Dermis blood vessel endothelial cell (primary cell): Measurements from ENCODE around the gene CANT1. TPM values are rescaled to one million over a fixed set of nuclear protein-coding genes. Genes with fewer than 3 reads are reported as not detected.
"Not testable (repeated sequence)": the region's sequence is repeated elsewhere in the genome, so short reads cannot be mapped to it uniquely, and the experiment has no call there.

ENCODE experiments used
- DNase-seq: peaks from one replicate; pipeline ENCODE4 v3.0.0; 2010
- total RNA-seq: library from RNA; depleted of rRNA; stranded (reverse); fragments of >200 nt; gene quantifications from 2 replicates; pipeline ENCODE4 v1.2.3, GENCODE V29; 2014

Gene CANT1
- total RNA-seq, 1 donor from 2014 or later, result 64.8 TPM

- DNase-seq, result no peak
Observed at GRCh38 chr17:78956254-78956653, 53.3 kb downstream of the CANT1 start.

- DNase-seq, result no peak
Observed at GRCh38 chr17:78954684-78955083, 54.9 kb downstream of the CANT1 start.

- DNase-seq, result no peak
Observed at GRCh38 chr17:78953356-78954350, 55.9 kb downstream of the CANT1 start.

GRCh38 chr17:78952706-78953105, 56.9 kb downstream of the CANT1 start:
- no peak for DNase-seq

- no peak for DNase-seq
Observed at GRCh38 chr17:78951967-78952551, 57.5 kb downstream of the CANT1 start.

GRCh38 chr17:78950870-78951269, 58.7 kb downstream of the CANT1 start:
- no peak for DNase-seq

- DNase-seq, result no peak
Observed at GRCh38 chr17:78947235-78948149, 62.1 kb downstream of the CANT1 start.

- no peak for DNase-seq
Observed at GRCh38 chr17:78946631-78947030, 62.9 kb downstream of the CANT1 start.

GRCh38 chr17:78946131-78946530, 63.4 kb downstream of the CANT1 start:
- DNase-seq, result no peak

GRCh38 chr17:78945455-78945854, 64.1 kb downstream of the CANT1 start:
- DNase-seq, result not testable (repeated sequence)

- no peak for DNase-seq
Observed at GRCh38 chr17:78944956-78945355, 64.6 kb downstream of the CANT1 start.

- DNase-seq, result no peak
Observed at GRCh38 chr17:78944026-78944425, 65.5 kb downstream of the CANT1 start.

Other genes starting within 250 kb of the CANT1 start
- gene CYTH1, start 227.5 kb downstream of the CANT1 start, total RNA-seq, result 50.6 and 51.4 TPM in 2 replicates
- gene USP36, start 168.9 kb downstream of the CANT1 start, total RNA-seq, result 22.8 and 24.7 TPM in 2 replicates
- gene CEP295NL, start 106.6 kb downstream of the CANT1 start, total RNA-seq, result 1.5 and 5.1 TPM in 2 replicates
- gene TIMP2, start 84.4 kb downstream of the CANT1 start, total RNA-seq, result 57.9 and 95.3 TPM in 2 replicates
- gene LGALS3BP, start 29.8 kb downstream of the CANT1 start, total RNA-seq, result 3.5 and 7.5 TPM in 2 replicates
- 14.6 and 16.9 TPM in 2 replicates for gene C1QTNF1, start 14.4 kb upstream of the CANT1 start, total RNA-seq
- 6.8 and 19.6 TPM in 2 replicates for gene ENGASE, start 65.1 kb upstream of the CANT1 start, total RNA-seq